Fibroblast of skin of right quadriceps (primary cell): ENCODE measurements around the gene SYCP2.

Experiments used
- DNase-seq: peaks from one replicate; pipeline ENCODE4 v3.0.0-alpha.2; 2013

SYCP2 gene

GRCh38 chr20:59822291-59823029 is 111.0 kb downstream of the SYCP2 start:
- no peak for DNase-seq

GRCh38 chr20:59821788-59822187 is 111.6 kb downstream of the SYCP2 start:
- DNase-seq: no peak

- no peak for DNase-seq
Measured at GRCh38 chr20:59821201-59821600, 112.2 kb downstream of the SYCP2 start.

DNA sequence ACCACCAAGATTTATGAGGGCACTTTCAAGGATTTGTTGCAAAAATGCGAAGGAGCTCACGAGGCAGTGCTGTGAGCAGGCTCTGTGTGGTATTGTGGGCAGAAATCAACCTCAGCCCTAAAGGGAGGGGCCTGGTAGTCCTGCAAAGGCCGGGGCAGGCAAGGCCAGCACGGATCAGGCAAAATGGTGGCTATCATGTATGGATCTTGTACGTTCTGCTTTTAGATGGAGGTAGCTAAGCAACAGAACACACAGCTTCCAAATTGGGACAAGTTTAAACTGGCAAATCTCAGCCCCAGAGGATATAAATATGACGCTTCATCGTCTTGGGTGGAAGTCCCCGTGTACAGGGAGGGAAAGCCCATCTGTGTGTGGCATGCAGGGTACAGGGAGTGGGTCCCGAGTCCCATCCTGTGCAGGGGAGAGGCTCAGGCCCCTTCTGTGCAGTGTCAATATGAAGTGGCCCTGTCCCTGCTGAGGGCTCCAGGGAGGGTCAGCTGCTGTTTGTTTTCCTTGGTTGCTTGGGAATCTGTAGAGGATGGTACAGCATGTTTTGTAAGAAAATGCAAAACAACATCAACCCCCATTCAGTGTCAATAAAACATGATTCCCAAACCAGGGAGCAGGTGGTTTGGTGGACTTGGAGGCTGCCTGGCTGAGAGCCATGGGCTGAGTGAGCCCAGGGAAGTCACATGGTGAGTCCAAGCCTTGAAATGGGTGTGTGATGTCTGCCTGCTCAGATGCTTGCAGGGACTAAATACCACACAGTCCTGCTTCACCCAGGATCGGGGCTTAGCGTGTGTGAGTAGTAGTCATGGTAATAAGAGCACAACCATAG is 113.0 kb downstream of the SYCP2 start:
- no peak for DNase-seq

DNA sequence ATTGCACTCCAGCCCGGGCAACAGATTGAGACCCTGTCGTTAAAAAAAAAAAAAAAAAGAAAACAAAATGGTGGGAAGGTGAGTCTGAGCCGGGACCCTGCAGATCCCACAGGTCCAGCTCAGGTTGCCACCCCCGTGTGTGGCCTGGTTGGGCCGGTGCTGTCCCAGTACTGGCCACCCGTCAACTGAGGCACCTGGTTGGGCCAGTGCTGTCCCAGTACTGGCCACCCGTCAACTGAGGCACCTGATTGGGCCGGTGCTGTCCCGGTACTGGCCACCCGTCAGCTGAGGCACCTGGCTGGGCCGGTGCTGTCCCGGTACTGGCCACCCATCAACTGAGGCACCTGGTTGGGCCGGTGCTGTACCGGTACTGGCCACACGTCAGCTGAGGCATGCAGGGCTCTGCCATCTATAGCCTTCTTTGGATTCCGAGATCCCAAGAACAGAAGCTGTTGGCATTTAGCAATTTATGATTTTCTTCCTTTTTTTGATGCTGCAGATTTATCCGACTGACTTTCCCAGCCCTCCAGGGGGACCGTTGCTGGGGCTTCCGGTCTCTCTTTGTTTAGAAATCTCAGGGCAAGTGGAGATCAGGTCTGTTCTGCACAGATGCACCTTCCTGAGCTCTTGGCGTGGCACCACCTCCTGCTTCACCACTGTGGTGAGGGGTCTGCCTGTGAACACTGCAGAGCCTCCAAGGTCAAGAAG is 113.8 kb downstream of the SYCP2 start:
- no peak for DNase-seq

- no peak for DNase-seq
Measured at GRCh38 chr20:59818911-59819310, 114.5 kb downstream of the SYCP2 start.

- DNase-seq: no peak
Measured at GRCh38 chr20:59817846-59818615, 115.4 kb downstream of the SYCP2 start.

DNA sequence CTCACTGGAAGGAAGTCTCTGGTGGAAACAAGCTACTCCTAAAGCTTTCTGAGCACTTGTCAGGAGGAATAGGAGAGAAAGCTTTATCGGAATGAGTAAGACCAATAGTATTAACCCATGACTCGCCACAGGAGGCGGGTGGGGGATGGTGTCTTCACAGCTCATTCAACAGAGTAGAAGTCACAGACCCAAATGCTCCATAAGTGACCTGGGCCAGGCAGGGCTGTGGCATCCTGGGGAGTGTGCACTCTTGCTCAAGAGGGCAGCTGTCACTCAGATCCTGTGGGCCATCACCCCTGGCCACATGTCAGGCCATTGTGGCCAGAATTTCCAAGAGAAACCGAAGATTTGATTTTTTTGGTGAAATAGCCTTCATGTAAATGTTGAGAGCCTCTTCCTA is 116.0 kb downstream of the SYCP2 start:
- no peak for DNase-seq

DNA sequence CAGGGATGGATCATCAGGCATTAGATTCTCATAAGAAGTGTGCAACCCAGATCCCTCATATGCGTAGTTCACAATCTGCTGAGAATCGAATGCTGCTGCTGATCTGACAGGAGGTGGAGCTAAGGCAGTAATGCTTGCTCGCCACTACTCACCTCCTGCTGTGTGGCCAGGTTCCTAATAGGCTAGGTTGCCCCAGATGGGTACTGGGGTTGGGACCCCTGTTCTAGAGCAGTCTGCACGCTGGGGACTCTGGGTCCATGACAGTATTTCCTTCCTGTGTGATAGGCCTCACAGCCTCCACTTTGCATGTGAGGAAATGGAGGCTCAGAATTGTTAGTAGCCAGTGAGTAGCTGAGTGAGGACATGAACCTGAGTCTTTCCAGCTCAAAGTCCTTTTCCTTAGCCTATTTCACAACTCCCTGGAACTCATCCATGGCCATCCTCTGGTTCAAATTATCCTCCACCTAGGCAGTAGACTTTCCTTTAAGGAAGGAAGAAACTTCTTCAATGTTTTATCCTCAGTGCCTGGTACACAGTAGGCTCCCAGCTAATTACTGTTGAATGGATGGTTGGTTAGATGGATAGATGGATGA is 117.2 kb downstream of the SYCP2 start:
- DNase-seq: no peak

DNA sequence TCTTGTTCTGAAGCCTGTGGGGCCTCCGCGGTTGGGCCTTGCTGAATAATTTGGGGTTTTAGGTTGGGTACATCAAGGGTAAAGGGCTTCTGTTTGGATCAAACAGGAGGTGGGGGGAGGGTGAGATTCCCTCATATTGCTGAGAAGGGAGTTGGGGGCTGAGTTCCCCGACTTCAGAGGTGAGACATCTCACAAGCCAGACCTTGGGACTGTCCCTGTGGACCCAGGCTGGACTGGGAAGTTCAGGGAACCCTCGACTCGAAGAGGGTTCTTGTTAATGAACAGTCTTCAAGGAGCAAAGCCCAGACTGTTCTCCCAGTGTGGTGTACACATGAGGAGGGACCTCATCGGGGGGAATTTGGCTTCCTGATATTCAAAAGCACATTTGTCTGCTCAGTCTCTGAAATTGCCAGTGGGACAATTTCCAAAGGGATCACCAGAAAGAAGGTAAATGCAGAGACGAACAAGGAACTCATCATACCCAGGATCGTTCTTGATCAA is 118.5 kb downstream of the SYCP2 start:
- DNase-seq: no peak

DNA sequence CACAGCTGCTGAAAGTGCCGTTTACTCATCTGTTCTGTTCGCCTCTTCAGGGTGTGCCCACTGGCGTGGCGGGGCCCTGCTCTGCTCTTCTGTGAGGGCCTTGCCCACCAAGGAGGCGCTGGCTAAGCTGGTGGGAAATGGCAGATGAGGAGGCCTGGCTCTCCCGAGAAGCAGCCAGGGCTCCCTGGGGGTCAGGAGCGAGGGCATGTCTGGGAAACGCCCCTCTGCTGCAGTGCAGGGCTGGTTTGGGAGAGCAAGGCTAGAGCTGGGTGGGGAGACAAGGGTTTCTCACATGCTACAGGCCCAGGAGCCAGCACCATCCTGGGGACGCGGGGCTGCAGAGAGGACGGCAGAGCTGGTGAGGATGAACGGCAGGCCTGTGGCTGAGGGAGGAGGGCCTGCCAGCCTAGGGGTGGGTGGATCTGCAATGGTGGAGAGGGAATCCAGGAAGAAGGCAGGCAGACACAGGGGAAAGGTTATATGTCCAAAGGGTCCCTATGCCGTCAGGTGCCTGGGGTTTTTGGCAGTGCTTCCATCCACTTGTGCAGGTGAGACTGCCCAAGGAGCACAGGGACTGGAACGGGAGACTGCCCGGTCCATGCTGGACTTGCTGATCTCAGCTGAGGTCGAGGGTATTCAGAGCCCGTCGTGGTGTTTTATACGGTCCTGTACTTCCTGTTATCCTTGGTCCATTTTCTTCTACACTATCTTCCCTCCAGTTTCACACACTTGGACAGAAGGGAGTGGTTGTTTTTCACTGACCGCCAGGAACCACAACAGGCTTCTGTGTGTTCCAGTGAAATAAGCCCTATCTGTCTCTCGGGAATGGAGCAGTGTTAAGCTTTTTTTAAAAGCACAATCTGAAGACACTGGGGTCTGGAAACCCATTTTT is 119.2 kb downstream of the SYCP2 start:
- no peak for DNase-seq
